Ectodermal cell (in vitro differentiated cells): Measurements from ENCODE around the gene PIK3R6.

Experiments used
- H3K27ac ChIP-seq: 2 replicates; pipeline ENCODE4 v1.7.0; 2013; ENCODE audit warnings: mild to moderate bottlenecking, low read depth, low read length; ENCODE audit not compliant: insufficient read depth, poor library complexity, severe bottlenecking
- H3K27me3 ChIP-seq: 2 replicates; pipeline ENCODE4 v1.7.0; 2013; ENCODE audit warnings: mild to moderate bottlenecking, low read length; ENCODE audit not compliant: insufficient read depth, control insufficient read depth, poor library complexity, severe bottlenecking
- H3K36me3 ChIP-seq: one replicate; pipeline ENCODE4 v1.7.0; 2013; ENCODE audit warnings: low read length; ENCODE audit not compliant: control insufficient read depth, insufficient read depth
- H3K4me1 ChIP-seq: one replicate; pipeline ENCODE4 v1.7.0; 2013; ENCODE audit warnings: low read length; ENCODE audit not compliant: control insufficient read depth, insufficient read depth
- H3K4me3 ChIP-seq: 2 replicates; pipeline ENCODE4 v1.7.0; 2013; ENCODE audit warnings: low read depth, low read length, control low read depth; ENCODE audit not compliant: insufficient read depth
- H3K9me3 ChIP-seq: 2 replicates; pipeline ENCODE4 v1.7.0; 2013; ENCODE audit warnings: mild to moderate bottlenecking, low read length, moderate library complexity; ENCODE audit not compliant: control insufficient read depth
- WGBS, 2 experiments: methylation state at CpG; one replicate each; pipeline ENCODE4 v1.1.7; 2013; ENCODE audit warnings: missing lambda C conversion rate in 2 of 2; 5-methylcytosine and 5-hydroxymethylcytosine counted together

The PIK3R6 gene

GRCh38 chr17:8776248-8776647 is 91.2 kb downstream of the PIK3R6 start:
- no peaks in the 10 kb centered on the region for H3K36me3 ChIP-seq
- H3K27me3 ChIP-seq, result no peaks in the 10 kb centered on the region
- no peak overlapping the region for H3K4me3 ChIP-seq
- no peaks in the 10 kb centered on the region for H3K4me1 ChIP-seq
- H3K27ac ChIP-seq, result no peak overlapping the region
- H3K9me3 ChIP-seq, result no peaks in the 10 kb centered on the region

GRCh38 chr17:8766731-8767130 is 100.7 kb downstream of the PIK3R6 start:
- Histone ChIP-seq H3K4me1 (no peaks in the 10 kb centered on the region), H3K27ac (no peak overlapping the region), H3K4me3 (no peak overlapping the region), H3K36me3 (no peaks in the 10 kb centered on the region), H3K9me3 (no peaks in the 10 kb centered on the region), H3K27me3 (no peaks in the 10 kb centered on the region)
- WGBS, 2 experiments, result 89 to 92% methylated on average over 2 of the region's 2 CpGs

GRCh38 chr17:8762012-8762411 is 105.5 kb downstream of the PIK3R6 start:
- no peaks in the 10 kb centered on the region for H3K4me1 ChIP-seq
- WGBS, 2 experiments, result 81 to 83% methylated on average over 8 of the region's 8 CpGs
- no peak overlapping the region for H3K27ac ChIP-seq
- H3K4me3 ChIP-seq, result no peak overlapping the region
- H3K9me3 ChIP-seq, result no peaks in the 10 kb centered on the region
- no peaks in the 10 kb centered on the region for H3K36me3 ChIP-seq
- no peaks in the 10 kb centered on the region for H3K27me3 ChIP-seq

- H3K4me1 ChIP-seq, result no peaks in the 10 kb centered on the region
- 95 to 96% methylated on average over 15 of the region's 15 CpGs for WGBS, 2 experiments
- no peaks in the 10 kb centered on the region for H3K36me3 ChIP-seq
- no peak within 1 kb of the TSS for H3K4me3 ChIP-seq
- H3K9me3 ChIP-seq, result no peaks in the 10 kb centered on the region
- H3K27me3 ChIP-seq, result no peaks in the 10 kb centered on the region
- H3K27ac ChIP-seq, result no peak within 1 kb of the TSS
Observed at GRCh38 chr17:8758137-8758596, 109.3 kb downstream of the PIK3R6 start, which contains the start of gene SPDYE4. TSS of gene SPDYE4 (minus strand) at chr17:8758546. CDS start at chr17:8758382, 164 bp downstream.

GRCh38 chr17:8757189-8757588 is 110.3 kb downstream of the PIK3R6 start:
- H3K4me3 ChIP-seq, result no peak overlapping the region
- WGBS, 2 experiments, result 86 to 87% methylated on average over 13 of the region's 13 CpGs
- no peaks in the 10 kb centered on the region for H3K36me3 ChIP-seq
- no peak overlapping the region for H3K27ac ChIP-seq
- H3K9me3 ChIP-seq, result no peaks in the 10 kb centered on the region
- H3K4me1 ChIP-seq, result no peaks in the 10 kb centered on the region
- H3K27me3 ChIP-seq, result no peaks in the 10 kb centered on the region

GRCh38 chr17:8755590-8756255 is 111.8 kb downstream of the PIK3R6 start:
- Histone ChIP-seq H3K36me3 (no peaks in the 10 kb centered on the region), H3K4me3 (no peak overlapping the region), H3K27ac (no peak overlapping the region), H3K27me3 (no peaks in the 10 kb centered on the region), H3K4me1 (no peaks in the 10 kb centered on the region), H3K9me3 (no peaks in the 10 kb centered on the region)
- WGBS, 2 experiments, result 91 to 95% methylated on average over 12 of the region's 12 CpGs

- Histone ChIP-seq H3K4me3 (no peak overlapping the region), H3K9me3 (no peaks in the 10 kb centered on the region), H3K36me3 (no peaks in the 10 kb centered on the region), H3K4me1 (no peaks in the 10 kb centered on the region), H3K27ac (no peak overlapping the region), H3K27me3 (no peaks in the 10 kb centered on the region)
- 76 to 78% methylated on average over 8 of the region's 8 CpGs for WGBS, 2 experiments
Observed at GRCh38 chr17:8754890-8755289, 112.6 kb downstream of the PIK3R6 start.

- Histone ChIP-seq H3K4me1 (no peaks in the 10 kb centered on the region), H3K27me3 (no peaks in the 10 kb centered on the region), H3K9me3 (no peaks in the 10 kb centered on the region), H3K4me3 (no peak overlapping the region), H3K36me3 (no peaks in the 10 kb centered on the region), H3K27ac (no peak overlapping the region)
- 71 to 83% methylated on average over 1 of the region's 1 CpG for WGBS, 2 experiments
Observed at GRCh38 chr17:8753976-8754440, 113.5 kb downstream of the PIK3R6 start.

- H3K9me3 ChIP-seq, result no peaks in the 10 kb centered on the region
- no peaks in the 10 kb centered on the region for H3K27me3 ChIP-seq
- H3K4me3 ChIP-seq, result no peak overlapping the region
- WGBS, 2 experiments, result 89 to 93% methylated on average over 12 of the region's 12 CpGs
- no peaks in the 10 kb centered on the region for H3K36me3 ChIP-seq
- H3K27ac ChIP-seq, result no peak overlapping the region
- no peaks in the 10 kb centered on the region for H3K4me1 ChIP-seq
Observed at GRCh38 chr17:8753136-8753975, 114.1 kb downstream of the PIK3R6 start.
